Stimulated activated CD8-positive, alpha-beta memory T cell treated with anti-CD3 and anti-CD28 coated beads, Interleukin-12 subunit alpha, Interleukin-12 subunit beta, amount 100 ng/mL, for 1 hour (primary cell): ENCODE measurements around the gene PTGES3.
"Not testable (repeated sequence)": the region's sequence is repeated elsewhere in the genome, so short reads cannot be mapped to it uniquely, and the experiment has no call there.

Experiments used
- DNase-seq: peaks from one replicate; pipeline ENCODE4 v3.0.0-alpha.2; 2020; ENCODE audit warnings: low read depth

PTGES3 gene

GRCh38 chr12:56688129-56688845 is at the start of gene PTGES3:
Gene PTGES3 (minus strand): TSS chr12:56688284. CDS start chr12:56687999, 285 bp downstream.
- peak; percentile 95 for DNase-seq

- no peak for DNase-seq
Observed at GRCh38 chr12:56728139-56728861, 40.2 kb upstream of the PTGES3 start.

GRCh38 chr12:56726196-56726675 is 38.2 kb upstream of the PTGES3 start:
- DNase-seq, result not testable (repeated sequence)

GRCh38 chr12:56725723-56726102 is 37.6 kb upstream of the PTGES3 start:
- no peak for DNase-seq

- DNase-seq, result peak; percentile 97
Observed at GRCh38 chr12:56724972-56725722, 37.1 kb upstream of the PTGES3 start, which contains the start of gene NACA. Gene NACA (minus strand): TSS chr12:56725299. CDS start chr12:56724521, 778 bp downstream.

GRCh38 chr12:56724701-56724971 is 36.6 kb upstream of the PTGES3 start:
- no peak for DNase-seq

- DNase-seq, result no peak
Observed at GRCh38 chr12:56723889-56724700, 36.0 kb upstream of the PTGES3 start.

GRCh38 chr12:56723352-56723751 is 35.3 kb upstream of the PTGES3 start:
- no peak for DNase-seq

GRCh38 chr12:56722832-56723231 is 34.7 kb upstream of the PTGES3 start:
- no peak for DNase-seq

GRCh38 chr12:56721721-56722120 is 33.6 kb upstream of the PTGES3 start:
- no peak for DNase-seq

- DNase-seq, result no peak
Observed at GRCh38 chr12:56721216-56721615, 33.1 kb upstream of the PTGES3 start.

- no peak for DNase-seq
Observed at GRCh38 chr12:56720731-56721151, 32.7 kb upstream of the PTGES3 start.

- DNase-seq, result no peak
Observed at GRCh38 chr12:56719056-56719455, 31.0 kb upstream of the PTGES3 start.

GRCh38 chr12:56718636-56719035 is 30.6 kb upstream of the PTGES3 start:
- no peak for DNase-seq

GRCh38 chr12:56718149-56718548 is 30.1 kb upstream of the PTGES3 start:
- no peak for DNase-seq

GRCh38 chr12:56716933-56717880 is 29.1 kb upstream of the PTGES3 start:
- no peak for DNase-seq

GRCh38 chr12:56716458-56716857 is 28.4 kb upstream of the PTGES3 start:
- DNase-seq, result no peak

- no peak for DNase-seq
Observed at GRCh38 chr12:56715798-56716197, 27.7 kb upstream of the PTGES3 start.

- no peak for DNase-seq
Observed at GRCh38 chr12:56714431-56714929, 26.4 kb upstream of the PTGES3 start.

GRCh38 chr12:56713345-56713744 is 25.3 kb upstream of the PTGES3 start:
- no peak for DNase-seq
